Inflammatory macrophage treated with lipopolysaccharide for 4 hours (primary cell): ENCODE measurements around the gene BTBD9.

Experiments used
- DNase-seq: peaks from one replicate; pipeline ENCODE4 v3.0.0-alpha.2; 2020

BTBD9 gene

DNA sequence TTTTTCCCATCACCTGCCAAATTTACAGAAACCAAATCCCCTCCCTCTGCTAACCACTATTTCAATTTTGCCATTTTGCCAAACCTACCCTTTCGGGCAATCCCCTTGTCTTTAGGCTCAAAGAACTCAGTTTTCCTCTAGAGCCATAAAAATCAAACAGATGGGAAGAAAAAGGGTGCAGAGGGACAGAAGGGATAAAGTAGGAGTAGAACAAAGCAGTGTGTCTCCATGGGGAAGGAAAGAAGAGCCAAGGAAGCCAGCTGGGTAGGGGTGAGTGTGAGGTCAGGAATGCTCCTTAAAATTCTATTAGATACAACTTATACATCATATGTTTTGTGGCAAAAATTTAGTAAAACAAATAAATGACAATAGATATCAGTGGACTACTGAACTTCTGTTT lies 316.5 kb downstream of the BTBD9 start:
- no peak for DNase-seq

DNA sequence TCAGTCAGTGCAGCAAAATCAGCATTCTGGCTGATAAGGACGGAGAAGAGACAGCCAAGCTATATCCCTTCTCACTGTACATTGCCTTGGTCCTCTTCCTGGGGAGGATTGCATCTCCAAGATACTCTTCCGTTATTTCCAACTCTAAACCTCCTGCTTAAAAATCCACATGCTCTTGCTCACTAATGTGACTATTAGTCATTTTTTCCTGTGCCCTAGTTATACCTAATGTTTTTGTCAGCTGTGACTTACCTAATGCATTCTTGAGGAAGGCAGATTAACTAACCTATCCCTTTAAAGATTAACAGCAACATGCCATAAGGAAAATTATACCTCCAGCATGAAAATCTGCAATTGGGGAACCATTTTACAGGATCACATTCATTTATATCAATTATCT lies 317.6 kb downstream of the BTBD9 start:
- no peak for DNase-seq

DNA sequence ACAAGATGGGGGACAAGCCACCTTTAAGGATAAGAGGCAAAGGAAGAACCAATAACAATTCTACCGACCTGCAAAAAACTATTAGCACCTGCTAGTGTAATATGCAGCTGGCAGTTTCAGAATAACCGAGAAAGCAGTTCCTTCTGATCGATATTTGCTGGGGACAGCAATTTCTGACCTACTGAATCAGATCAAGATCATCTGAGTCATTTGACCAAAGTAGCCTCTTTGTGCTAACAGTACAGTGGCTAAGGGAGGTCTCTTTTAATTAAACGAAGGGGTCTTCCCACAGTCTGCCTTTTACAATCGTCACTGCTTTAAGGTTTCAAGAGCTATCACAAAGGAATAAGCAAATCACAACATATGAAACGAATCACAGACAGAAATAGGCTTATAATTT lies 318.9 kb downstream of the BTBD9 start:
- no peak for DNase-seq

DNA sequence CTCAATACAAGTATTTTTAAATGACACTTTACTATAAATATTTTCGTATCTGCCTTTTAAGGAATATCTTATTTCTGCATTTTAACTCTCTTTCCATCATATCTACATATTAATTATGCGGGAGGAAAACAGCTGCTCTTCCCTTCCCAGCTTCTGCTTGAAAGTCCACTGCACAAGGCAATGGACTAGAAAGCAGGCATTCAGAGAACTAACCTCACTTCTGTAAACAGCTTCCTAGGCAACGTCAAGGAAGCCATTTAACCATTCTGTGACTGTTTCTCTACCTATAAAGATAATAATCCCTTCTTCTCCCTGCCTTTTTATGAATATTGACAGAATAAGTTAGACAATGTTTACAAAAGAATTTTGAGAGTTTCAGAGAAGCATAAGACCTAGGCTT lies 319.4 kb downstream of the BTBD9 start:
- no peak for DNase-seq

DNA sequence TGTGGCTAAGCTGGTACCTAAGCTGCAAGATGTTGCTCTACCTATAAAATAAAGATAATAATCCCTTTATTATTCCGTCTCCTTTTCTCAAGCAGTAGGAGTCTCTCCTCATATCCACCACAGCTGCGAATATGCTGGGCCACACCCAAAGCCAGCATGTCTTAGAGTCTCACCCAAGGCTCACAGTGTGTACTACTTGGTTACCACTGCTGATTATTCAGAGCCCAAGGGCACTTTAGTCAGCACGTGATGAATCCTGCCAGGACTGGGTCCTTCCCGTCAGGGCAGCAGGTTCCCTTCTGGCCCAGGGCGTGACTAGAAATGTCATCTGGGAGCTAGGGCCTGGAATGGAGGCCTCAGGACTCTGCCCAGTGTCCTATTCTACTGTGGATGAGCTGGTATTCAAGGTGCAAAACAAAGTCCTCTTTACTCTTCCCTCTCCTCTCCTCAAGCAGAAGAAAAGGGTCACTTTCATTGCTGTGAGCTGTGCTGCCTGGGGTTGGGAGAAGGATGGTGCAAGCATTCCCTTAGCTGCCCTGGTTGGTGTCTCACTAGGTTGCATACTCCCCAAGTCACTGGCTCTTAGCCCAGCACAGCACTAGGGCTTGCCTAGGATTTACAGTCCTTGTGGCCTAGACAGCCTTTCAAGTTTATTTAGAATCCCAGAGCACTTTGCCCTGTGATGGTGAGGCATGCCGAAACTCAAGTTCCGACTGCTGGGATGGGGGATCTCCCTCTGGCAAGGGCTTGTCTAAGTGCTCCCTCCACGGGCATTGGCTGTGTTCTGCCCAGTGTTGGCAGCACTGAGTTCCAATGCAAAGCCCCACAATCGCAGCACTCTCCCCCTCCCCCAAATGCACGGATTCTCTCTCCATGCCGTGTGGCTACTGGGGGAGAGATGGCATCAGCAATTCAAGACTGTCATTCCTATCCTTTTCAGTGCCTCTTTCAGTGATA lies 320.2 kb downstream of the BTBD9 start:
- no peak for DNase-seq

DNA sequence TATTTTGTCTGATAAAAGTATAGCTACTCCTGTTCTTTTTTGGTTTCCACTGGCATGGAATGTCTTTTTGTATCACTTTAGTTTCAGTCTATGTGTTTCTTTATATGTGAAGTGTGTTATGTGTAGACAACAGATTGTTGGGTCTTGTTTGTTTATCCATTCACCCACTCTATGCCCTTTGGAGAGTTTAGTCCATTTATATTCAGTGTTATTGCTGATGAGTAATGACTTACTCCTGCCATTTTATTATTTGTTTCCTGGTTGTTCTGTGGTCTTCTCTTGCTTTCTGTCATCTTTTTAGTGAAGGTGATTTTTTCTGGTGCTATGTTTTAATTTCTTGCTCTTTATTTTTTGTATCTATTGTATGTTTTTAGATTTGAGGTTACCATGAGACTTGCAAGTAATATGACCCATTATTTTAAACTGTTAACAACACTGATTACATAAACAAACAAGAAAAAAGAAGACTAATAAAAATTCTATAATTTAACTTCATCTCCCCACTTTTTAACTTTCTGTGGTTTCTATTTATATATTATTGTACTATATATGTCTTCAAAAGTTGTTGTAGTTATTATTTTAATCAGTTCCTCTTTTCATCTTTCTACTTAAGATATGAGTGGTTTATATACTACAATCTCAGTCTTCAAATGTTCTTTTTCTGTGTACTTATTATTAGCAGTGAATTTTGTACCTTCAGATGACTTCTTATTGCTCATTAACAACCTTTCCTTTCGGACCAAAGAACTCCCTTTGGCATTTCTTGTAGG lies 323.4 kb downstream of the BTBD9 start:
- no peak for DNase-seq

DNA sequence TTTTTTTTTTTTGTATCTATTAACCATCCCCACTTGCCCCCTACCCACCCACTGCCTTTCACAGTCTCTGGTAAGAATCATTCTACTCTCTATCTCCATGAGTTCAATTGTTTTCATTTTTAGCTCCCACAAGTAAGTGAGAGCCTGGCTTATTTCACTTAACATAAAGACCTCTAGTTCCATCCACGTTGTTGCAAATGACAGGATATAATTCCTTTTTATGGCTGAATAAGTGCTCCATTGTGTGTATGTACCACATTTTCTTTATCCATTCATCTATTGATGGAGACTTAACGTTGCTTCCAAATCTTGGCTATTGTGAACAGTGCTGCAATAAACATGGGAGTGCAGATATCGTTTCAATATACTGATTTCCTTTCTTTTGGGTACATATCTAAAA lies 328.5 kb downstream of the BTBD9 start:
- DNase-seq, result no peak

DNA sequence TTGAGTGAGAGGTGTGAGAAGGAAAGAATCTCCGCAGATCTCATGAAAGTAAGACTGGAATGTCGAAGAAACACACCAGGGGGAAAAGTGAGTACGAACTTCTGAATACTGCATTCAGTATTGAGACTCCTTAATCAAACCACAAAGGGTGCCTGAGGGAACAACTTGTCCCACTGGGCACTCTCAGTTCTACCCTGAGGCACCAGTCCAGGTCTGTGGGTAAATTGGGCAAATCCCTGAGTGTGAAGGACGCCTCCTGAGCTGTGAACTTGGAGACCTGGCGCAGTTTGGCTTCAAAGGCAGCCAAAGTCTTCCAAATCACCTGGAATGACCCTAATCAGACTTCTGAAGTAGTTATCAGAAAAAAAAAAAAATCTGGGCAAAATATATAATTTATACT lies 329.7 kb downstream of the BTBD9 start:
- DNase-seq, result no peak

DNA sequence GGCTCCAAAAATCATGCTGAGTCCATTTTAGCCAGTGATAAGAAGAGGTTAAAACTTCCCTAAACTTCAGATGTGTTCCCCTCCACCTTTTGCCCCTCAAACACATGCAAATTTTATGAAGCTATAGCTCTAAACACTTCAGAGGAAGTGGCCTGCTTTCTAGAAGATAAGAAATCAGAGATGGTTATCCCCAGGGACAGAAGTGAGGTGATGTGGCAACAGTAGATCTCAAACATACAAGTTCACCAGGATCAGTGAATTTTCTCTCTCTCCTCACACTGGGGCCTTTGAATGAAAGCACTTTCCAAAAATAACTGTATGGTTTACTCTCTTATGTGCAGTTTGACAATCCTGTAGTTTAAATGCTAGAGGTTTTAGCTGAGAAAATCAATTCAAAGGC lies 332.0 kb downstream of the BTBD9 start:
- no peak for DNase-seq

DNA sequence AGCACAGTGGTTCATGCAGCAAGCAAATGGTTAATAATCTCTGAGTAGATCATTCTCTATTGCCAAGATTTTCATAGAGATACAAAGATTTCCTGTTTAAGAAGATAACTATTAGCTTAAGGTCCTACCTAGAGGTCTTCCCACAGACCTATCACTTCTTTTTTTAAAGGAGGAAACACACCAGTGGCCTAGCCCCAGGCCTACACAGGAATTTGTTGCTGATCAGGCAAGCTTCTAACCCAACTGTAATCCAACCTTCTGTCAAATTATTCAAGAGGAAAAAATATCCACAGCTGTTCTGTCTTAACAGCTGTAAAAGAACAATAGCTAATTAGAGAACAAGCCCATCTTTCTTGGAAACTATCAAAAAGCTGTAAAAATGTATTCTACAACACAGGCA lies 332.8 kb downstream of the BTBD9 start:
- DNase-seq, result no peak

DNA sequence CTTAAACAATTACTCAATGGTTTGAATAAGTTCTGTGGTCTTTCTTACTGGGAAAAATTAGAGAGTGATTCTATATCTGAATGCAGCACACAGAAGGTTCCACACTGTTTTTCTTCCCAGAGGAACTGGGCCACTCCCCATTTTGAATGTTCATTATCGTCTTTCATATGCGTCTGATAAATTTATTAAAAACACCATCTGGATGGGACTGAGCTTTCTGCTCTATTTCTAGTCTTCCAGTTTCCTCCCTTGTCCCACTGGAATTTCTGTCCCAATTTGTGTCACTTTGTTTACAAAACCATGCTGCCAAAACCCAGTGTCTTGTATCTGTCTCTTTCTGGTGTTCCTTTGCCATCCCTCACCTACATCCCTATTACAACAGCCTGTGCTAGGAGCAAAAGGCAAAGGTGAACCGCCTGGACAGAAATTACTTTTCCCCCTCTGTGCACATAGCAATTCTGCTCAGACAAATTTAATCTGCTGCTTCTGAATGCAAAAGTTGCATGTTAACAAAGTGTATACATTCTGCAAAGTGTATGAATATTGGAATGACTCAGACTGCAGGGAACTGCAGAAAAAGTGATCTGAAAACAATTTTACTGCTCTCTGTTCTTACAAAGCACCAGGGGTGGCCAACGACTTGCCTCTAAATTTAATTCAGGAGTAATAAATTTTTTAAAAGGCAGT lies 333.6 kb downstream of the BTBD9 start:
- no peak for DNase-seq

DNA sequence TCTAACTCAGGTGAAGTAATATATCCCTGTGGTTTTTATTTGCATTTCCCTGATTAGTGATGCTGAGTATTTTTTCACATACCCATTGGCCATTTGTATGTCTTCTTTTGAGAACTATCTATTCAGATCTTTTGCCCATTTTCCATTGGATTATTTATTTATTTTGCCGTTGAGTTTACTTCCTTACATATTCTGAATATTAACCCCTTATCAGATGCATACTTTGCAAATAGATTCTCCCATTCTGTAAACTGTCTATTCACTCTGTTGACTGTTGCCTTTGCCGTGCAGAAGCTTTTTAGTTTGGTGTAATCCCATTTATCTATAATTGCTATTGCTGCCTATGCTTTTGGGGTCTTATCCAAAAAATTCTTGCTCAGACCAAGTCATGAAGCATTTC lies 336.9 kb downstream of the BTBD9 start:
- no peak for DNase-seq

DNA sequence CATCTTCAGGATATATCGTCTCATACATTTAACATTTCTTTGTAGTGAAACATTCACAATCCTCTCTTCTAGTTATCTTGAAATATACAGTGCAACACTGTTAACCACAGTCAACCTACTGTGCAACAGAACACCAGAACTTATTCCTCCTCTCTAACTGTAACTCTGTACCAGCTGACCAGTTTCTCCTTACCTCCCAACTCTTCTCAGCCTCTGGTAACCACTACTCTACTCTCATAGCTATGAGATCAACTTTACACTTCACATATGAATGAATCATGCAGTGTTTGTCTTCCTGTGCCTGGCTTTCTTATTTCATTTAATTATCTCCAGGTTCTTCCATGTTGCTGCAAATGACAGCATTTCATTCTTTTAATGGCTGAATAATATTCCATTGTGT lies 337.6 kb downstream of the BTBD9 start:
- DNase-seq, result no peak

DNA sequence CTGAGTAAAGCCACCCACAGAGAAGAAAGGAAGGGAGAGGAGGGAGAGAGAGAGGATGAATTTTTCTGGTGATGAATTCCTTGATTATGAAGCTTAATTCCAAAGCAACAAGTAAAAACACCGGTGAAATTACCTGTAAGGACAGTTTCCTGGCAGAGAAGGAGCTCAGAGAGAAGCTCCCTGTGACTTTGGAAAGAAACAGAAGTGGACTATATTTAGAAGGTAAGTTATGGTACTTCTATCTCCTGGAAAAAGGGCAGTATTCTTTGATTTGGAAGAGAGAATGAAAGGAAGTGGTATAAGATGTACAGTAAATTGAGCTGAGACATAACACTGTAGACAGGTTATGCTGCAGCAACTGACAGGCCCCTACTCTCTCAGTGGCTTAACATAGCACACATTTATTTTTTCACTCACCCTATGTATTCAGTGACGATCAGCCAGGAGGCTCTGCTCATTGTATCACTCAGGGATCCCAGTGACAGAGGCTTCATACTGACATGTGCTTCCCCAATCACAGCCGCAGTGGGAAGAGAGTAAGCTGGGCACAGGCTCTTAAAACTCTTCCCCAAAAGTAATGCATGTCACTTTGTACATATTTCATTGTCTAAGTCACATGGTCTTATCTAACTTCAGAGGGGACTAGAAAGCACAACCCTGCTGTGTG lies 349.5 kb downstream of the BTBD9 start:
- DNase-seq, result no peak

DNA sequence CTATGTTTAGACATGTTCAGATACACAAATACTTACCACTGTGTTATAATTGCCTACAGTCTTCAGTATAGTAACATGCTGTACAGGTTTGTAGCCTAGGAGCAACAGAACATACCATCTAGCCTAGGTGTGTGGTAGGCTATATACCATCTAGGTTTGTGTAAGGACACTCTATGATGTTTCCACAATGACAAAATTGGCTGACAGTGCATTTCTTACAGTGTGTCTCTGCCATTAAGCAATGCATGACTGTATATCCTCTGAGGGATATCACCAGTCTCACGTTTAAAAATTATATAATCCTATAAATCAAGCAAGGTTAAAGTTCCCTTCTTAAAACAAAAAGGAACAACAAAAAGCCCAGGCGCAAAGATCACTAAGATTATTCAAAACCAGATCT lies 352.2 kb downstream of the BTBD9 start:
- DNase-seq, result no peak

DNA sequence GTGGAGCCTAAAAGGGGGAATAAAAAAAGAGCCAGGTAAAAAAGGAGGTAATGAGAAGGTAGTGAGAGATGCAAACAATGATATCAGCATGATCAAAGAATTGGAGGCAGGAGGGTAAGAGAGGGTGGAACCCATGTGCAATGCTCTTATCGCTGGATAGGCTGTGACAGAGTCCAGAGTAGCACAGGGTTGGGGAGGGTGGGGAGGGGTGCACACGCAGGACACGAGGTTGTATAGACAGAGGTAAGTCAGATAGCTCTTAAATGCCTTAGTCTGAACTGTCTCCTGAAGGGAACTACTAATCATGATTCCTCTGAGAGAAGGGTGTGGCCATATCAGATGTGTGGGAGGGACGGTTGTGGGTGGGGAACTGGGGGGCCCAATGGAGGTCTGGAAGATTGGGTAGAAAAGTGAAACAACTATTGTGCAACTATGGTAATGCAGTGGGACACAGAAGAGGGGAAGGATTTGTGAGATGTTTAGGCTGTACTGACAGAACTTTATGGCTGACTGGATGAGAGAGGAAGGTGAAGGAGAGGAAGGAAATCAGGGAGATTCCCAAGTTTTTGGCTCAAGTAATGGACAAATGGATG lies 354.8 kb downstream of the BTBD9 start:
- DNase-seq, result peak; percentile 22

DNA sequence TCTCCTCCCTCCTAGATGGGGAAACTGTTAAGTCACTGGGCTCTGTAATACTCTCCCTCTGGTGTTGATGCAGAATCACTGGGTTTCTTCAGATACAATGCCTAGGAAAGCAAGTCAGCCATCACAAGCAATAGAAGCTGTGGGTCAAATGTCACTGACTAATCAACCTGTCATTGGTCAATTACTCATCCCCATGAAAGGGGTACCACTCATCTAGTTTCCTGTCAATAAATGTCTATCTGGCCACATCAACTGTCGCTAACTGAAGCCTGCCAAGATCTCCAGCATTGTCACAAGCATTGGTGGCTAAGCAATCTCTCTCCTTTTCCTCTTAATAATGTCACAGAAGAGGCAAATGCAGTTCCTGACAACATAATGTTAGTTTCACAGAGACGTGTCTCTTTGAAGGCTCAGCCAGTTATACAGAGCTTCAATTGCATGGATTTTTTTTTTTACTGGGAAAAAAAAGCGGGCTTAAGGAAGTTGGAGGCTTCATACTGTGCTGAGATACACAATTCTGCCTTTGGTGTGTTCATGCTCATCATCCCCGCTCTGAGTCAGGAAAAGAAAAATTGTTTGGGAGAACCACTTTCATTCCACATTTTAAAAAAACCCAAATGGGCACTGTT lies 355.9 kb downstream of the BTBD9 start:
- peak; percentile 13 for DNase-seq

DNA sequence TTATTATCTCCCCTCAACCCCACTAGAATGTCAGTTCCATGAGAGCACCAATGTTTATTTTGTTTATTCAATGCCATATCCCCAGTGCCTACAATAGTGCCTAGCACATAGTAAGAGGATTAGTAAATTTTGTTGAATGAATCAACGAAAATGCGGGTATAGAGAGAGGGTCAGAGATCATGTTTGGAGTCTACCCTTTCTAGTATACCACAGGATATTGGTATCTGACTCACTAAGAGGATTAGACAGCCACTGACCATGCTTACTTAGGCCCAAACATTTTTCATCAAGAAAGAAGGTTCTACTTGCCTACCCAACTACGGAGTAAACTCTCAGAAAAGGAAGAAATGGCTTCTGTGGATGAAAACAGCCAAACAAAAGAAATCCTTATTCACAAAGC lies 356.8 kb downstream of the BTBD9 start:
- DNase-seq, result no peak

DNA sequence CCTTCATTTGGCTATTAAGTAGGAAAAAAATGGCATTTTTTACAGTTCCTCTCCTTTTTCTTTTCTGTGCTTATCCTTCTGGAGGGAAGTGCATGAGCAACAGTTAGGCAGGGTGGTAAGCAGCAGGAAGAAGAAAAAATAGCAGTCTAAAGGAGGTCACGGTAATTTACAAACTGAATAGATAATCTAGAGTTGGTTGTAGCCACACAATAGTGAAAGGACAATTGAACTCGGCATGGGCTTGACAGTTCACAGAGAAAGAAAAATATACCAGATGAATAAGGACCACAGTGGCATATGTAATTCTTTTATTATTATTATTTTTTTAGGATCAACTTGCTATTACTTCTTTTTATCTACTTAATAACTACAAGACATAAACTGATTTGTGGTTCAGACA lies 358.6 kb downstream of the BTBD9 start:
- DNase-seq, result peak; percentile 17

DNA sequence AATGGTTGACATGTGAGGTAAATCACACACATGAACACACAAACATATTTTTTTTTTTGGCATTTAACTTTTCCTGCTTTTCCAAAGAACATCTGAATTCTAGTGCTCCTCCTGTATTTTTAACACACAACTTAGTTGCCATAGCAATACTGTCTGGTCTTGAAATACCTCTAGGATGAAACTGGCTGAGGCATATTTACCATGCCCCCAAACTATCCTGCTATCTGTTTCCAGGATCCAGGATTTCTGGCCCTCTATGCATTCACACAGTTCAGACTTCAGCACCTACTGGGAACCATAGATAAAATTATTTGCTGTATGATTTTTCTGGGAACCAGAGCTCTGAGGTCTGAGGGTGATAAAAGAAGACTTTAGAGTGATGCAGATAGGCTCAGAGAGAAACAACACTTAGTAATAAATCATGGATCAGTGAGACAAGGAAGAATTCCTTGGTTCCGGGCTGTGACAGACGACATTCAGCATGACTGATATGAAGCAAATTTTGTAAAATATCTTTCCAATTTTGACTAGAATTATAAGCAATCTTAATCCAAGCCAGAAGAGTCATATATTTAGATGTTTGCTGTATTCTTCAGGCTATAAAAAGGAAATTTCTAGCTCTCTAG lies 359.7 kb downstream of the BTBD9 start:
- no peak for DNase-seq

DNA sequence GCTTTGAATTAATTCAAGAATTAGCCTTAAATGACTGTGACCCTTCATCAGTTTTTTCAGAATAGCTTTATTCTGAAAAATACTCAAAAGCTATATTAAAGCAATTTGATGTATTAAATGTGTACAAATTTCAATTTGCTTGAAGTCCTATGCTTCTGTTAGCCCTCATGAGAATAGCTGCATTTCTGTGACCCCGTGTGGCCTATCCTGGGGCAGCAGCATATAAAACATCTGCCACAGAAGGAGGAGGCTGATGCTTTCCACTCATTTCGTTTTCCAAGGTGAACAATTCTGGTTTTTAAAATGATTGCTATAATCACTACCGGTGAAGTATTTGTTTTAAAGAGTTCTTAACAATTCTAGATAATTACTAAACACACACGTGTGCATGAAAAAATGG lies 360.3 kb downstream of the BTBD9 start:
- no peak for DNase-seq

DNA sequence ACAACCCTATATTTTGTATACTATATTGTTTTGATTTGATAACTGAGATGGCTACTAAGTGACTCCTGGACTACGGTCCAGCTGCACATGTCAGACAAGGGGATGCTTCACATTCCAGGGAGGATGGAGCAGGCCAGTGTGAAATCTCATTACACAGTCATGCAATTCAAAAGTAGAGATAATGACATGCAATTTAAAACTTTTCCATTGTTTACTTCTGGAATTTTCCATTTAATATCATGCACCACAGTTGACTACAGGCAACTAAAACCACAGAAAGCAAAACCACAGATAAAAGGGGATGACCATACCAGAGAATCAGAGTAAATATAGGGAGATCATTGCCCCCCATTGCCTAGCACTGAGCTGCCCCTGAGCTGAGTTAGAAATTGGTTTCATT lies 366.4 kb downstream of the BTBD9 start:
- DNase-seq, result no peak
